ENCODE data around the gene CSTB.

CSTB gene

GRCh38 chr21:43817157-43818086 is 41.3 kb upstream of the CSTB start:
- TF ChIP-seq, protein P1, sequence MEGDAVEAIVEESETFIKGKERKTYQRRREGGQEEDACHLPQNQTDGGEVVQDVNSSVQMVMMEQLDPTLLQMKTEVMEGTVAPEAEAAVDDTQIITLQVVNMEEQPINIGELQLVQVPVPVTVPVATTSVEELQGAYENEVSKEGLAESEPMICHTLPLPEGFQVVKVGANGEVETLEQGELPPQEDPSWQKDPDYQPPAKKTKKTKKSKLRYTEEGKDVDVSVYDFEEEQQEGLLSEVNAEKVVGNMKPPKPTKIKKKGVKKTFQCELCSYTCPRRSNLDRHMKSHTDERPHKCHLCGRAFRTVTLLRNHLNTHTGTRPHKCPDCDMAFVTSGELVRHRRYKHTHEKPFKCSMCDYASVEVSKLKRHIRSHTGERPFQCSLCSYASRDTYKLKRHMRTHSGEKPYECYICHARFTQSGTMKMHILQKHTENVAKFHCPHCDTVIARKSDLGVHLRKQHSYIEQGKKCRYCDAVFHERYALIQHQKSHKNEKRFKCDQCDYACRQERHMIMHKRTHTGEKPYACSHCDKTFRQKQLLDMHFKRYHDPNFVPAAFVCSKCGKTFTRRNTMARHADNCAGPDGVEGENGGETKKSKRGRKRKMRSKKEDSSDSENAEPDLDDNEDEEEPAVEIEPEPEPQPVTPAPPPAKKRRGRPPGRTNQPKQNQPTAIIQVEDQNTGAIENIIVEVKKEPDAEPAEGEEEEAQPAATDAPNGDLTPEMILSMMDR (IDR thresholded peaks at IDR 0.05) = no peak

DNA sequence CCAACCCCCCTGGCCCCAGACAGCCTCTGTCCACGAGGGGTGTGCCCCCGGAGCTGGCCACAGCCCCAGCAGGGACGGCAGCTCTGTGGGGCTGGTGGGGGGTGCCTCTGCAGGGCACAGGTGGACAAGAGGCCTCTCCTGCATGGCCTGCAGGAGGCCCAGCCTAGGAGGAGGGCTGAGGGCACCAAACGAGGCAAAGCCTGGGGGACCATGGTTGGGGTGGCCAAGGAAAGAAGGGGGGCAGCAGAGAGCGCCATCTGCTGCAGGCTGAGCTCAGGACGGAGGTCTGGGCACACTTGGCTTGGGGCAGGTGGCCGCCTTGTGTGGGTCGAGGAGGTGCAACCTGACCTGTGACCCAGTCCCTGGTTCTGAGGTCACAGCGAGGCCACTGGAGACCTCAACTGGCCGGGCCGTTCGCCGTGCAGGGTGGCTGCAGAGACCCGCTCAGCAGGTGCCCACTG is 40.5 kb upstream of the CSTB start:
- TF ChIP-seq, protein P1 (IDR thresholded peaks at IDR 0.05) = no peak

- TF ChIP-seq, protein P1 (IDR thresholded peaks at IDR 0.05) = no peak
Measured at GRCh38 chr21:43815991-43816390, 39.9 kb upstream of the CSTB start.

DNA sequence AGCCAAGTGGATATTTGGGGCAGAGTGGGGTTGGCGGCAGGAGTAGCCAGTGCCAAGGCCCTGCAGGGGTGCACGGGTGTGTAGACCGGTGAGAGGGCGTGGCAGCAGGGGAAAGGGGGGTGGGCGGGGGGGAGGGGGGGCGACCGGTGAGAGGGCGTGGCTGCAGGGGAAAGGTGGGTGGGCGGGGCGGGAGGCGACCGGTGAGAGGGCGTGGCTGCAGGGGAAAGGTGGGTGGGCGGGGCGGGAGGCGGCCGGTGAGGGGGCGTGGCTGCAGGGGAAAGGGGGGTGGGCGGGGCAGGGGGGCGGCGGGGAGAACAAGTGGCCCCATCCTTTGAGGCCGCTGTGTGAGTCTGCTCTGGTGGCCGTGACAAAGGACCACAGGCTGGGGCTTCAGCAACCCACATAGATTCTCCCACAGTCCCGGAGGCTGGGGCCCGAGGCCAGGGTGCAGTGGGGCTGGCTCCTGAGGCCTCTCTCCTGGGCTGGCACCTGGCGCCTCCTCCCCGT is 39.1 kb upstream of the CSTB start:
- TF ChIP-seq, protein P1 (IDR thresholded peaks at IDR 0.05) = no peak

GRCh38 chr21:43814215-43815106 is 38.4 kb upstream of the CSTB start:
- TF ChIP-seq, protein P1 (IDR thresholded peaks at IDR 0.05) = no peak

DNA sequence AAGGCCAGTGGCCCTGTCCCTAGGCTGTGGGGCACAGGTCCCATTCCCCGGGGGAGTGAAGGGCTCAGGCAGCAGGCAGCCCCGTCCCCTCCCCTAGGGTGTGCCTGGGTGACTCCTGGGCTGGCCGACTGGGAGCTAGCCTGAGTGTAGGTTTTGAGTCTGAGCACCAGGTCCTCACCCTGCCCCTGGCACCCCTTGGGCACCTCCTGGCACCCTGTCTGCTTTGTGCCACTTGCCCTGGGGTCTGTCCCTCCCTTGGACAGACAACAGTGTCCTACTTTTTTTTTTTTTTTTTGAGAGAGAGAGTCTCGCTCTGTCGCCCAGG is 37.5 kb upstream of the CSTB start:
- TF ChIP-seq, protein P1 (IDR thresholded peaks at IDR 0.05) = no peak

GRCh38 chr21:43812957-43813655 is 37.0 kb upstream of the CSTB start:
- TF ChIP-seq, protein P1 (IDR thresholded peaks at IDR 0.05) = no peak

All from LNCAP (cell line).